Parathyroid adenoma (tissue), 2 donors: ENCODE data around the gene EXOC3L1.

ENCODE experiments used
- H2AFZ ChIP-seq: fragments of 300-600 bp; sonication (generic); one replicate; pipeline ENCODE4 v1.7.0; 2017; ENCODE audit warnings: antibody characterized with exemption, mild to moderate bottlenecking
- H3K27ac ChIP-seq: fragments of 300-600 bp; sonication (generic); one replicate; pipeline ENCODE4 v1.7.0; 2017
- H3K27me3 ChIP-seq: fragments of 300-600 bp; sonication (generic); one replicate; pipeline ENCODE4 v1.7.0; 2017; ENCODE audit warnings: low read length; ENCODE audit not compliant: control insufficient read depth, insufficient read depth
- H3K36me3 ChIP-seq: fragments of 300-600 bp; sonication (generic); one replicate; pipeline ENCODE4 v1.7.0; 2017; ENCODE audit warnings: low read length; ENCODE audit not compliant: control insufficient read depth, insufficient read depth
- H3K4me1 ChIP-seq: fragments of 300-600 bp; sonication (generic); one replicate; pipeline ENCODE4 v1.7.0; 2017; ENCODE audit warnings: control low read depth
- H3K4me2 ChIP-seq: fragments of 300-600 bp; sonication (generic); one replicate; pipeline ENCODE4 v1.7.0; 2017; ENCODE audit warnings: low read length
- H3K4me3 ChIP-seq: fragments of 300-600 bp; sonication (generic); one replicate; pipeline ENCODE4 v1.7.0; 2017; ENCODE audit warnings: low read depth, low read length
- H3K79me2 ChIP-seq: fragments of 300-600 bp; sonication (generic); one replicate; pipeline ENCODE4 v1.7.0; 2017; ENCODE audit warnings: control low read depth
- H3K9ac ChIP-seq: fragments of 300-600 bp; sonication (generic); one replicate; pipeline ENCODE4 v1.7.0; 2017; ENCODE audit warnings: mild to moderate bottlenecking
- H3K9me3 ChIP-seq: fragments of 300-600 bp; sonication (generic); one replicate; pipeline ENCODE4 v1.7.0; 2017; ENCODE audit warnings: low read length; ENCODE audit not compliant: control insufficient read depth
- CTCF ChIP-seq: fragments of 300-600 bp; sonication (generic); IDR thresholded peaks from one replicate; pipeline ENCODE4 v1.7.0; 2017; ENCODE audit warnings: antibody characterized with exemption, mild to moderate bottlenecking
- donor health status: primary hyperparathyroidism.

EXOC3L1 gene

GRCh38 chr16:67190041-67190440 lies at the start of gene EXOC3L1:
TSS of gene EXOC3L1 (minus strand) at chr16:67190136. CDS start at chr16:67189676, 460 bp downstream.
- H3K4me2 ChIP-seq, result no peak within 1 kb of the TSS
- H3K36me3 ChIP-seq, result no peaks in the 10 kb centered on the region
- no peaks in the 10 kb centered on the region for H3K9me3 ChIP-seq
- H3K4me1 ChIP-seq, result peaks cover 20% of the 10 kb centered on the region
- peaks cover 10% of the 10 kb centered on the region for H3K79me2 ChIP-seq
- no peak within 1 kb of the TSS for H3K4me3 ChIP-seq
- no peak within 1 kb of the TSS for H3K9ac ChIP-seq
- no peak for TF ChIP-seq CTCF
- H3K27me3 ChIP-seq, result no peaks in the 10 kb centered on the region
- H2AFZ ChIP-seq, result no peak within 1 kb of the TSS
- no peak within 1 kb of the TSS for H3K27ac ChIP-seq

GRCh38 chr16:67238806-67239470 lies 49.0 kb upstream of the EXOC3L1 start:
- H3K27me3 ChIP-seq, result no peaks in the 10 kb centered on the region
- TF ChIP-seq CTCF, result no peak
- H3K4me1 ChIP-seq, result no peaks in the 10 kb centered on the region
- no peaks in the 10 kb centered on the region for H3K9me3 ChIP-seq
- H3K4me3 ChIP-seq, result no peak overlapping the region
- H2AFZ ChIP-seq, result no peak overlapping the region
- no peak overlapping the region for H3K4me2 ChIP-seq
- no peak overlapping the region for H3K27ac ChIP-seq
- H3K36me3 ChIP-seq, result no peaks in the 10 kb centered on the region
- no peak overlapping the region for H3K9ac ChIP-seq
- H3K79me2 ChIP-seq, result peaks cover 2% of the 10 kb centered on the region

- no peak overlapping the region for H3K9ac ChIP-seq
- no peaks in the 10 kb centered on the region for H3K4me1 ChIP-seq
- no peaks in the 10 kb centered on the region for H3K36me3 ChIP-seq
- no peak overlapping the region for H3K4me3 ChIP-seq
- no peak for TF ChIP-seq CTCF
- H3K27me3 ChIP-seq, result no peaks in the 10 kb centered on the region
- H3K4me2 ChIP-seq, result no peak overlapping the region
- peaks cover 2% of the 10 kb centered on the region for H3K79me2 ChIP-seq
- H2AFZ ChIP-seq, result no peak overlapping the region
- H3K27ac ChIP-seq, result no peak overlapping the region
- no peaks in the 10 kb centered on the region for H3K9me3 ChIP-seq
These were observed 48.3 kb upstream of the EXOC3L1 start for GRCh38 chr16:67238278-67238575.

- no peaks in the 10 kb centered on the region for H3K9me3 ChIP-seq
- H3K27ac ChIP-seq, result no peak overlapping the region
- H3K9ac ChIP-seq, result no peak overlapping the region
- no peaks in the 10 kb centered on the region for H3K27me3 ChIP-seq
- no peak for TF ChIP-seq CTCF
- no peaks in the 10 kb centered on the region for H3K4me1 ChIP-seq
- no peaks in the 10 kb centered on the region for H3K36me3 ChIP-seq
- no peak overlapping the region for H3K4me3 ChIP-seq
- H3K4me2 ChIP-seq, result no peak overlapping the region
- H2AFZ ChIP-seq, result no peak overlapping the region
- peaks cover 2% of the 10 kb centered on the region for H3K79me2 ChIP-seq
These were observed 47.7 kb upstream of the EXOC3L1 start for GRCh38 chr16:67237396-67238277.
